ENCODE results near the gene ADAM19.

- TF ChIP-seq CTCF (IDR thresholded peaks at IDR 0.05; ENCODE audit: low read depth, low read length): no peak
- no peak for TF ChIP-seq POLR2A (IDR thresholded peaks at IDR 0.05; ENCODE audit: extremely low read depth, insufficient read length)
Measured at GRCh38 chr5:157598350-157598936, 22.9 kb upstream of the ADAM19 start.
